RWPE1 (cell line): Measurements from ENCODE around the gene SEPHS2.
A peak's percentile ranks its signal among the peaks of the same experiment; 100 is the strongest.

ENCODE experiments used
- CTCF ChIA-PET: fragments of 350-600 bp; sonication (Branson Sonifier 250); formaldehyde crosslinking; extraction: SDS; loops from one replicate; lab custom pipeline; 2021; lab: Yijun Ruan, JAX
- POLR2A ChIA-PET: fragments of 400-600 bp; formaldehyde crosslinking; extraction: SDS; loops from one replicate; lab custom pipeline; 2020; ENCODE audit warnings: antibody characterized with exemption; ENCODE audit not compliant: low non-redundant PET; lab: Yijun Ruan, JAX
- DNase-seq: peaks from one replicate; pipeline ENCODE4 v3.0.0; 2012; ENCODE audit warnings: low spot score
- H3K27ac ChIP-seq: fragments of 450-650 bp; 2 replicates; pipeline ENCODE4 v1.5.1; 2017
- CTCF ChIP-seq: fragments of 450-650 bp; conservative IDR thresholded peaks from 2 replicates; pipeline ENCODE4 v1.5.1; 2017; ENCODE audit warnings: low read depth, mild to moderate bottlenecking

The SEPHS2 gene

GRCh38 chr16:30407102-30407803, 38.4 kb downstream of the SEPHS2 start, which contains the start of gene ZNF771:
Gene ZNF771 (plus strand): TSS chr16:30407606. CDS start chr16:30408054, 448 bp downstream.
- H3K27ac ChIP-seq, result peak within 1 kb of the TSS; percentile 76
- TF ChIP-seq CTCF, result no peak
- DNase-seq, result peak; percentile 86
- CTCF ChIA-PET, result interaction anchor here (0.7 to 1.2 kb wide), 3 partner anchors 11 to 331 kb away, joined by 3 to 5 read pairs (median 4); no protein-coding TSS in a partner anchor
- POLR2A ChIA-PET, result interaction anchor here (0.5 to 0.8 kb wide), 2 partner anchors 36 to 44 kb away, joined by 3 to 4 read pairs; no protein-coding TSS in a partner anchor

- no peak for TF ChIP-seq CTCF
- no peak for DNase-seq
- H3K27ac ChIP-seq, result peak overlapping the region; percentile 76
- CTCF ChIA-PET, result interaction anchor here (0.7 to 1.2 kb wide), 3 partner anchors 12 to 330 kb away, joined by 3 to 5 read pairs (median 4); no protein-coding TSS in a partner anchor
- POLR2A ChIA-PET, result interaction anchor here (0.5 kb wide), 1 partner anchor 43 kb away, joined by 3 read pairs; no protein-coding TSS in a partner anchor
These were observed 38.9 kb downstream of the SEPHS2 start for GRCh38 chr16:30406795-30407101.

GRCh38 chr16:30401768-30402425, 43.8 kb downstream of the SEPHS2 start:
- CTCF ChIA-PET, result no interaction called here
- no peak overlapping the region for H3K27ac ChIP-seq
- POLR2A ChIA-PET, result no interaction called here
- no peak for TF ChIP-seq CTCF
- no peak for DNase-seq

- peak overlapping the region; percentile 96 for H3K27ac ChIP-seq
- no peak for TF ChIP-seq CTCF
- ChIA-PET POLR2A (no interaction called here), CTCF (interaction anchor here (1.0 kb wide), 1 partner anchor 10 kb away, joined by 3 read pairs; no protein-coding TSS in a partner anchor)
- DNase-seq, result no peak
These were observed 46.1 kb downstream of the SEPHS2 start for GRCh38 chr16:30399435-30400186.

- POLR2A ChIA-PET, result no interaction called here
- CTCF ChIA-PET, result no interaction called here
- TF ChIP-seq CTCF, result no peak
- no peak for DNase-seq
- peak overlapping the region; percentile 96 for H3K27ac ChIP-seq
These were observed 46.8 kb downstream of the SEPHS2 start for GRCh38 chr16:30398661-30399434.
